GM21390 (cell line): ENCODE data around the gene CPNE5.

Experiments
- ATAC-seq: cut with Tn5 transposase; IDR thresholded peaks from one replicate; pipeline ENCODE4 v1.9.1; 2021; ENCODE audit not compliant: unreplicated experiment

CPNE5 gene

GRCh38 chr6:36836111-36837021, 2.9 kb downstream of the CPNE5 start:
- ATAC-seq: no peak

GRCh38 chr6:36834576-36835341, 4.5 kb downstream of the CPNE5 start:
- no peak for ATAC-seq

- no peak for ATAC-seq
These were observed 6.0 kb downstream of the CPNE5 start for GRCh38 chr6:36833182-36833789.

GRCh38 chr6:36832313-36832712, 6.9 kb downstream of the CPNE5 start:
- no peak for ATAC-seq

- ATAC-seq: no peak
These were observed 8.7 kb downstream of the CPNE5 start for GRCh38 chr6:36830577-36830976.

GRCh38 chr6:36829919-36830544, 9.2 kb downstream of the CPNE5 start:
- ATAC-seq: no peak

- ATAC-seq: no peak
These were observed 11.8 kb downstream of the CPNE5 start for GRCh38 chr6:36827261-36828079.

- ATAC-seq: no peak
These were observed 12.6 kb downstream of the CPNE5 start for GRCh38 chr6:36826520-36827227.

GRCh38 chr6:36825994-36826393, 13.2 kb downstream of the CPNE5 start:
- ATAC-seq: no peak

- no peak for ATAC-seq
These were observed 13.8 kb downstream of the CPNE5 start for GRCh38 chr6:36825452-36825851.

GRCh38 chr6:36824253-36824652, 15.0 kb downstream of the CPNE5 start:
- ATAC-seq: no peak

- ATAC-seq: no peak
These were observed 15.7 kb downstream of the CPNE5 start for GRCh38 chr6:36823421-36824096.

GRCh38 chr6:36822506-36823269, 16.6 kb downstream of the CPNE5 start:
- no peak for ATAC-seq

GRCh38 chr6:36821581-36822335, 17.5 kb downstream of the CPNE5 start:
- ATAC-seq: no peak

- ATAC-seq: no peak
These were observed 18.3 kb downstream of the CPNE5 start for GRCh38 chr6:36820700-36821580.

- ATAC-seq: no peak
These were observed 20.5 kb downstream of the CPNE5 start for GRCh38 chr6:36818756-36819155.

GRCh38 chr6:36817847-36818246, 21.4 kb downstream of the CPNE5 start:
- ATAC-seq: no peak
